ENCODE measurements around the gene RGS3. TPM values are rescaled to one million over a fixed set of nuclear protein-coding genes. Genes with fewer than 3 reads are reported as not detected.

The RGS3 gene
- total RNA-seq, 1 donor from 2014 or later = 15.0 TPM

DNA sequence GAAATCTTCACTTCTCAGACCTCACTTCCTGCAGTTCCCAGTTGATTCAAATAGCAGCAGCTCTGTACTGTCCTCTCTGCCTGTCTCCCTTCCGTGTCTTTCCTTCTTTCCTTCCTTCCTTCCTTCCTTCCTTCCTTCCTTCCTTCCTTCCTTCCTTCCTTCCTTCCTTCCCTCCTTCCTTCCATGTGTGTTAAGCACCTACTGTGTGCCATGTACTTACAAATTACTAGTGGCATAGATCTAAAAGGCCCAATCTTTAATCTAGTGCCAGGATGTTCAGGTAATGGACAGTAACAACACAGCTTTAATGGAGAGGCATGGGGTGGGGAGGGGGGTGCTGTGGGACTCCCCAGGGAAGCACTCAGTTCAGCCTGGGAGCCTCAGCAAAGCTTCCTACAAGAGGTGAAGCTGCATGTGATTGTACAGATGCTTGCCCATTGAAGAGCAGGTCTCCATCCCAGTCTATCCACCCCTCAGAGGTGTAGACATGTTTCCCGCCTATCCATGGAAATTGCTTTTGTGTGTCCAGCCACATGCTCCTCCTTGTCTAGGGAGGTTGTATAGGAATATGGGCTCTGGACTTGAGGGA lies 106.0 kb downstream of the RGS3 start:
- H3K27me3 Mint-ChIP-seq = peaks cover 10% of the 10 kb centered on the region
- peaks cover 12% of the 10 kb centered on the region for H3K4me1 Mint-ChIP-seq
- H3K4me3 Mint-ChIP-seq = no peak overlapping the region
- H3K27ac Mint-ChIP-seq = no peak overlapping the region
- POLR2A ChIA-PET = interaction anchor here (1.2 kb wide), 1 partner anchor 10 kb away, joined by 3 read pairs; no protein-coding TSS in a partner anchor
- no peaks in the 10 kb centered on the region for H3K36me3 Mint-ChIP-seq (ENCODE audit: low read depth)
- ATAC-seq (ENCODE audit: low read depth) = no peak
- no peak for DNase-seq
- CTCF ChIA-PET = interaction anchor here (0.9 kb wide), 1 partner anchor 12 kb away, joined by 3 read pairs; no protein-coding TSS in a partner anchor
- TF ChIP-seq, protein P1, sequence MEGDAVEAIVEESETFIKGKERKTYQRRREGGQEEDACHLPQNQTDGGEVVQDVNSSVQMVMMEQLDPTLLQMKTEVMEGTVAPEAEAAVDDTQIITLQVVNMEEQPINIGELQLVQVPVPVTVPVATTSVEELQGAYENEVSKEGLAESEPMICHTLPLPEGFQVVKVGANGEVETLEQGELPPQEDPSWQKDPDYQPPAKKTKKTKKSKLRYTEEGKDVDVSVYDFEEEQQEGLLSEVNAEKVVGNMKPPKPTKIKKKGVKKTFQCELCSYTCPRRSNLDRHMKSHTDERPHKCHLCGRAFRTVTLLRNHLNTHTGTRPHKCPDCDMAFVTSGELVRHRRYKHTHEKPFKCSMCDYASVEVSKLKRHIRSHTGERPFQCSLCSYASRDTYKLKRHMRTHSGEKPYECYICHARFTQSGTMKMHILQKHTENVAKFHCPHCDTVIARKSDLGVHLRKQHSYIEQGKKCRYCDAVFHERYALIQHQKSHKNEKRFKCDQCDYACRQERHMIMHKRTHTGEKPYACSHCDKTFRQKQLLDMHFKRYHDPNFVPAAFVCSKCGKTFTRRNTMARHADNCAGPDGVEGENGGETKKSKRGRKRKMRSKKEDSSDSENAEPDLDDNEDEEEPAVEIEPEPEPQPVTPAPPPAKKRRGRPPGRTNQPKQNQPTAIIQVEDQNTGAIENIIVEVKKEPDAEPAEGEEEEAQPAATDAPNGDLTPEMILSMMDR (IDR thresholded peaks at IDR 0.05) = no peak
- intact Hi-C loops (cut with micrococcal nuclease) = no loop called here
- H3K9me3 Mint-ChIP-seq = no peaks in the 10 kb centered on the region

DNA sequence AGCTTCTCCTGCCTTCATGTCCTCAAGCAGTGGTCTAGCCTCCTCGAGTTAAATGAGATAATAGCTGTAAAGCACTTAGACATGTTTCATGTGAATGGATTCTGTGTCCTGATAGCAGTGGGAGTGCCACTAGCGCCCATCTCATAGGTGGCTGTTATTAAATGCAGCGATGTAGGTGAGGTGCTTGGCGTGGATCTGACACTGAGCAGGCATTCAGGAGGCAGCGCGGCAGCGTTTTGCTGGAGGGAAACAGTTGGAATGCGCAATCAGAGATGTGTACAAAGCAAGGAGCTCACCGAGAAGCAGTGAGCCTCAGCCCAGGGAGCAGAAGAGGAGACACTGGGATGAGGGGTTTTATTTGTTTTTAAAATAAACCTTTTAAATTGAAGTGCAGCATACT lies 106.6 kb downstream of the RGS3 start:
- TF ChIP-seq, protein P1 (IDR thresholded peaks at IDR 0.05) = no peak
- intact Hi-C loops (cut with micrococcal nuclease) = no loop called here
- H3K9me3 Mint-ChIP-seq = no peaks in the 10 kb centered on the region
- DNase-seq (no peak), ATAC-seq (ENCODE audit: low read depth) (no peak)
- no peak overlapping the region for H3K27ac Mint-ChIP-seq
- peaks cover 11% of the 10 kb centered on the region for H3K4me1 Mint-ChIP-seq
- H3K4me3 Mint-ChIP-seq = no peak overlapping the region
- ChIA-PET CTCF (interaction anchor here (0.9 kb wide), 1 partner anchor 12 kb away, joined by 3 read pairs; no protein-coding TSS in a partner anchor), POLR2A (no interaction called here)
- H3K27me3 Mint-ChIP-seq = peaks cover 10% of the 10 kb centered on the region
- no peaks in the 10 kb centered on the region for H3K36me3 Mint-ChIP-seq (ENCODE audit: low read depth)

DNA sequence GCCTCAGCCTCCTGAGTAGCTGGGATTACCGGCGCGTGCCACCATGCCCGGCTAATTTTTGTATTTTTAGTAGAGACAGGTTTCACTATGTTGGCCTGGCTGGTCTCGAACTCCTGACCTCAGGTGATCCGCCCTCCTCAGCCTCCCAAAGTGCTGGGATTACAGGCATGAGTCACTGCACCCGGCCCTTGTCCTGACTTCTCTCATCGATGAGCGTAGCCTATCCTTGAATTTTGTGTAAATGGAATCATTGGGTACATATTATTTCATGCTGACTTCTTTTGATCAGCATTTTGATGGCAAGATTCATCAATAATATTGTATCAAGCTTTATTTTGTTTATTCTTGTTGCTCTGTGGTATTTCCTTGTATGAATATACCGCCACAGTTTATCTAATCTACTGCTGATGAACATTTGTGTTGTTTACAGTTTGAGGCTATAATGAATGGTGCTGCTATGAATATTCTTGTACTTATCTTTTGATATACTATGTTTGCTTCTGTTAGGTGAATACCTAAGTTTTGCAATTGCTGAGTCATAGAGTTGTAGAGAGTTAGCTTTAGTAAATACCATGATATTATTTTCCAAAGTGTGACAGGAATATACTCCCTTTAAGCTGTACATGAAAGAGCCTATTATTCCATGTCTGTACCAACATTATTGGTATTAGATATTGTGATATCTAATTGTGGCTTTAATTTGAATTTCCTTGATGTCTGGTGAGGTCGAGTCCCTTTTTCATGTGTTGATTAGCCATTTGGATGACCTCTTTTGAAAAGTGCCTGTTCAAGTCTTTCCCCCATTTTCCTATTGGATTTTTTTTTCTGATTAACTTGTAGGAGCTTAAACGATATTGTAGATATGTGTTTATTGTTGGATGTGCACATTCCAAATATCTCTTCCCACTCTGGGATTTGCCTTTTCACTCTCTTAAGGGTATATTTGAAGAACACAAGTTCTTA lies 107.5 kb downstream of the RGS3 start:
- peaks cover 4% of the 10 kb centered on the region for H3K27me3 Mint-ChIP-seq
- no peaks in the 10 kb centered on the region for H3K9me3 Mint-ChIP-seq
- H3K27ac Mint-ChIP-seq = no peak overlapping the region
- DNase-seq (no peak), ATAC-seq (ENCODE audit: low read depth) (no peak)
- ChIA-PET CTCF (interaction anchor here (0.9 to 1.2 kb wide), 2 partner anchors 11 to 20 kb away, joined by 3 read pairs; no protein-coding TSS in a partner anchor), POLR2A (no interaction called here)
- H3K36me3 Mint-ChIP-seq (ENCODE audit: low read depth) = no peaks in the 10 kb centered on the region
- no peak overlapping the region for H3K4me3 Mint-ChIP-seq
- intact Hi-C loops (cut with micrococcal nuclease) = no loop called here
- peaks cover 12% of the 10 kb centered on the region for H3K4me1 Mint-ChIP-seq
- TF ChIP-seq, protein P1 (IDR thresholded peaks at IDR 0.05) = no peak

DNA sequence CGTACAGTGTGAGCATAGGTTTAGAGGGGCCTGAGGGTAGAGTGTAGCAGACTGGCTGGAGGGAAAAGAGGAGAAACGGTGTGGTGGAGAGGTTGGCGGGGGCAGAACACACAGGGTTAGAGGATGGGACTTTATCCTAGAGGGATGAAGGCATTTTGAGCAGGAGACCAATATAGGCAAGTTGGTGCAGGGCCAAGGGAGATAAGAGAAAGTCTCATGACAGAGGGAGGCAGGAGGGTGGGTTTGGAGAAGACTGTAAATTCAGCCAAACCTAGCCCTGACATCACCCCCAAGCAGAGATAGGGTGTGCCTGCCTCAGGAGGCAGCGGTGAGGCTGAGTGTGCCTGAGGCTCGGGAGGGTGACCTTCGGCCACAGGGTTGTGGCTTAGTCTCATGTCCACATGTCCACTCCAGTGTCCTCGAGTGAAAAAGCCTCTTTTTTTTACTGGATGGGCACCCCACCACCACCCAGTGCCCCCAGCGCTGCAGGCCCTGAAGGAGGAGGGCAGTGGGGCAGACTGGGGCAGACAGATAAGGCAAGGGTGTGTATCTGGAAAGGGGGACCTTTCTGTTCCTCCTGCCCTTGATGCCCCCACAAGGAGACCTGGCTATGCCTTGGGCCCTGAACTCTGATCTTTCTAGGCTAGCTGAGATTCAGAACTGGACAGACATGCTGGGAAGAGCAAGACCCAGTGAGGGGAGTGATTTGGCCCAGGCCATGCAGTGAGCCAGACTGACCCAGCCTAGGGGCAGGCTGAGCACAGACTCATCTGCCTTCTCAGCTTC lies 108.7 kb downstream of the RGS3 start:
- CTCF ChIA-PET = interaction anchor here (0.9 to 1.2 kb wide), 2 partner anchors 10 to 19 kb away, joined by 3 read pairs; no protein-coding TSS in a partner anchor
- Mint-ChIP-seq H3K27ac (no peak overlapping the region), H3K36me3 (ENCODE audit: low read depth) (no peaks in the 10 kb centered on the region), H3K27me3 (peaks cover 2% of the 10 kb centered on the region), H3K4me3 (no peak overlapping the region), H3K9me3 (no peaks in the 10 kb centered on the region), H3K4me1 (peaks cover 21% of the 10 kb centered on the region)
- DNase-seq = no peak
- intact Hi-C loops (cut with micrococcal nuclease) = no loop called here
- POLR2A ChIA-PET = no interaction called here
- ATAC-seq (ENCODE audit: low read depth) = no peak
- TF ChIP-seq, protein P1 (IDR thresholded peaks at IDR 0.05) = no peak

Data from activated B cell treated with CpG ODN at 0.5 μM for 24 hours (primary cell).